Nephron progenitor cell (in vitro differentiated cells): ENCODE data around the gene TNFAIP1.

Source experiments
- DNase-seq: peaks from one replicate; pipeline ENCODE4 v3.0.0; 2021
- H3K27ac Mint-ChIP-seq: 2 replicates; pipeline ENCODE4 v1.8.0; 2021; ENCODE audit warnings: mild to moderate bottlenecking, moderate library complexity, mixed read lengths
- H3K27me3 Mint-ChIP-seq: 2 replicates; pipeline ENCODE4 v1.8.0; 2021; ENCODE audit warnings: mild to moderate bottlenecking, low read depth, mixed read lengths; ENCODE audit not compliant: poor library complexity
- H3K36me3 Mint-ChIP-seq: 2 replicates; pipeline ENCODE4 v1.8.0; 2021; ENCODE audit warnings: low read depth, mixed read lengths
- H3K4me1 Mint-ChIP-seq: 2 replicates; pipeline ENCODE4 v1.8.0; 2021; ENCODE audit warnings: mixed read lengths
- H3K4me3 Mint-ChIP-seq: 2 replicates; pipeline ENCODE4 v1.8.0; 2021; ENCODE audit warnings: mild to moderate bottlenecking, moderate library complexity, mixed read lengths
- H3K9me3 Mint-ChIP-seq: 2 replicates; pipeline ENCODE4 v1.8.0; 2021; ENCODE audit warnings: mild to moderate bottlenecking, moderate library complexity, mixed read lengths
- CTCF ChIP-seq: fragments of 200-600 bp; sonication (generic); IDR thresholded peaks from 2 replicates; pipeline ENCODE4 v1.5.0; 2021; ENCODE audit warnings: antibody characterized with exemption

Gene TNFAIP1

GRCh38 chr17:28295677-28296578 lies 39.6 kb upstream of the TNFAIP1 start:
- no peak for DNase-seq
- Mint-ChIP-seq H3K9me3 (no peaks in the 10 kb centered on the region), H3K27me3 (peaks cover 35% of the 10 kb centered on the region), H3K4me1 (peaks cover 9% of the 10 kb centered on the region), H3K4me3 (no peak overlapping the region), H3K36me3 (no peaks in the 10 kb centered on the region), H3K27ac (no peak overlapping the region)
- TF ChIP-seq CTCF = no peak

- H3K4me1 Mint-ChIP-seq = peaks cover 9% of the 10 kb centered on the region
- H3K36me3 Mint-ChIP-seq = no peaks in the 10 kb centered on the region
- TF ChIP-seq CTCF = no peak
- no peaks in the 10 kb centered on the region for H3K9me3 Mint-ChIP-seq
- H3K4me3 Mint-ChIP-seq = no peak overlapping the region
- no peak for DNase-seq
- H3K27me3 Mint-ChIP-seq = peaks cover 26% of the 10 kb centered on the region
- no peak overlapping the region for H3K27ac Mint-ChIP-seq
Observed at GRCh38 chr17:28298449-28298848, 37.1 kb upstream of the TNFAIP1 start.

GRCh38 chr17:28306954-28307401 lies 28.6 kb upstream of the TNFAIP1 start:
- Mint-ChIP-seq H3K27ac (no peak overlapping the region), H3K4me1 (no peaks in the 10 kb centered on the region), H3K27me3 (no peaks in the 10 kb centered on the region), H3K4me3 (no peak overlapping the region), H3K9me3 (no peaks in the 10 kb centered on the region), H3K36me3 (no peaks in the 10 kb centered on the region)
- DNase-seq = no peak
- TF ChIP-seq CTCF = no peak

DNA sequence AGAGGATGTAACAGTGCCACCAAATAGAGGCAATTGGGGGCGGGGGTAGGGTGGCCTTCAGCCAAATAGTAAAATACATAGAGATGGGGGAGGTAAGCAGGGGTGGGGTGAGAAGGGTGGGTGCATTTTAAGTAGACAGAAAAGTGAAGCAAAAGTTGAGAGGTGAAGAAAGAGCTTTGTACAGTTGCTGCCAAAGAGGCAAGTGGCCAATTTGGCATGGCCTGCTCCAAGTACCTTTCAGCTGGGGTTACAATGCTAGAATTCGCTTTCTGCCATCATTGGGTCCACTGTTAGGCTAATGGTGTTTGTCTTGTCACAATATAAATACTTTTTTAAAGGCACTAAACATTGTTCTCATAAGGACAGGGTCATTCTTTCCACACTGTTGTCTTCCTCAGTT lies 21.7 kb upstream of the TNFAIP1 start:
- peaks cover 22% of the 10 kb centered on the region for H3K4me1 Mint-ChIP-seq
- H3K27ac Mint-ChIP-seq = no peak overlapping the region
- no peak for DNase-seq
- peaks cover 9% of the 10 kb centered on the region for H3K27me3 Mint-ChIP-seq
- no peaks in the 10 kb centered on the region for H3K9me3 Mint-ChIP-seq
- H3K4me3 Mint-ChIP-seq = no peak overlapping the region
- H3K36me3 Mint-ChIP-seq = no peaks in the 10 kb centered on the region
- no peak for TF ChIP-seq CTCF

- Mint-ChIP-seq H3K9me3 (no peaks in the 10 kb centered on the region), H3K36me3 (peaks cover 10% of the 10 kb centered on the region), H3K4me3 (no peak overlapping the region), H3K27me3 (peaks cover 9% of the 10 kb centered on the region), H3K27ac (no peak overlapping the region), H3K4me1 (peaks cover 40% of the 10 kb centered on the region)
- TF ChIP-seq CTCF = no peak
- no peak for DNase-seq
Observed at GRCh38 chr17:28315846-28316705, 19.5 kb upstream of the TNFAIP1 start.
